ENCODE measurements around the gene CACNA1C.

CACNA1C gene

GRCh38 chr12:2035431-2036055 lies 17.2 kb upstream of the CACNA1C start:
- no peak for DNase-seq (ENCODE audit: low read depth)

DNA sequence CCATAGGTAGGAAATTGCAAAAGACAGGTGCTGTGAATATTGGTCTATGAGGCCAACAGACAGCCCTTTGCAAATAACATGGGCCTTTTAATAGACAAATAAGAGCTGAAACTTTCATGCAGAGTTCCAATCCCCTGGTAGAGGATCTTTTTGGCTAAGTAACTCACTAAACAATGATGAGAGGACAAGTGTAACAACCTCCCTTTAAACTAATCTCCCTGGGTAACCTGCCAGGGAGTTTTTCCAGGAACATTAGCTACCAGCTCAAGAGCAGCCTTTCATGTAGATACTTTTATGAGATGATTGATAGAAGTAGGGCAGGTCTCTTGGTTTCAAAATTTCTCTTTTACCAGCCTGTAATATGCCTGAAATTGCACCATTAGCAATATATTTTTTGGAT lies 13.8 kb upstream of the CACNA1C start:
- DNase-seq (ENCODE audit: low read depth): no peak

DNA sequence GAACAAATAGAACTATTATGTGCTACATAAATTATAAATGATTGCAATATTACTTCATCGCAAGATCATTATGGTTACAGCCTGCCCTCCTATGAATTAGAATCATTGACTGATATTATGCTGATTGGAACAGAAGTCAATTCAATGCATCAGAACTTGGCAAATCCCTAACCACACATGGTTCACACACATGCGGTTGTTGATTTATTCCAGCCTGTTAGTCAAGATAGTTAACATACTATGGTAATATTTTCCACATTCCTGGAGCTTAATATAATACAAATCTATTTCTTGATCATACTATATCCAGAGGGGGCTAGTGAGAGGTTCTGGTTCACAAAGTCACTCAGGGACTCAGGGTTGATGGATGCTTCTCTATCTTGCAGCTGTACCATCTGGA lies 9.7 kb upstream of the CACNA1C start:
- DNase-seq (ENCODE audit: low read depth): no peak

DNA sequence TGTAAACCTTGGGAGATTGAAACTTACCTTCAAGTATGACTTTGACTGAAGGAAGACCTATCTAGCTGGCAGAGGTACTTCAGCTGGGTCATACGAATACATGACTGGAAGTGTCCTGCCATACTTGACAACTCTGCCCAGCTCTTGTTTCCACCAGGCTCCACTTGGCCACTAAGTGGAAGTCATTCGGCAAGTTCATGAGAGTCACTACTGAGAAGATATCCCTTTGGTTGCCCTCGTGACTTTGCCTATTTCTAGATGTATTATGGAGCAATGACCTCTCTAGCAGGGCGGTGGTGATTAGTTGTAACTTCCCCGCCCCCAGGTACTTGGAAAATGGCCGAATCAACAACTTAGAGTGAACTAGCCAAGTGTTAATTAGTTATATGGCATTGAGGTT lies 8.6 kb upstream of the CACNA1C start:
- no peak for DNase-seq (ENCODE audit: low read depth)

DNA sequence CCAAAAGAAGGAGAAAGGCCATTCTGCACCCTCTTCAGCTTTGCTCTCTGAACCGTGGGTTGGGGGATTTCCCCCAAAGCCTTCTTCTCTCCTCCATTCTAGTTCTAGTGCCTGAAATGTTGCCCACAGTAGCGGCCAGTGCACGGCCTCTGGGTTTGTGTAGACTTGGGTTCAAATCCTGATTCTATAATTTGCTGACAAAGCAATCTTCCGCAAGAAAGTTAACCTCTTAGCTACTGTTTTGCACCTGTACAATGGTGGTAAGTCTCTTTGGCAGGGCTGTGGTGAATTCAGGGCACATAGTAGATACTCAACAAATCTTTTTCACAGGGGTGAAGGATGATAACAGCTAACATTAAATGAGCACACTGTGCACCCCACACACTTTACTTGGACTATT lies 5.8 kb upstream of the CACNA1C start:
- no peak for DNase-seq (ENCODE audit: low read depth)

- no peak for DNase-seq (ENCODE audit: low read depth)
Measured at GRCh38 chr12:2047752-2048151, 5.0 kb upstream of the CACNA1C start.

DNA sequence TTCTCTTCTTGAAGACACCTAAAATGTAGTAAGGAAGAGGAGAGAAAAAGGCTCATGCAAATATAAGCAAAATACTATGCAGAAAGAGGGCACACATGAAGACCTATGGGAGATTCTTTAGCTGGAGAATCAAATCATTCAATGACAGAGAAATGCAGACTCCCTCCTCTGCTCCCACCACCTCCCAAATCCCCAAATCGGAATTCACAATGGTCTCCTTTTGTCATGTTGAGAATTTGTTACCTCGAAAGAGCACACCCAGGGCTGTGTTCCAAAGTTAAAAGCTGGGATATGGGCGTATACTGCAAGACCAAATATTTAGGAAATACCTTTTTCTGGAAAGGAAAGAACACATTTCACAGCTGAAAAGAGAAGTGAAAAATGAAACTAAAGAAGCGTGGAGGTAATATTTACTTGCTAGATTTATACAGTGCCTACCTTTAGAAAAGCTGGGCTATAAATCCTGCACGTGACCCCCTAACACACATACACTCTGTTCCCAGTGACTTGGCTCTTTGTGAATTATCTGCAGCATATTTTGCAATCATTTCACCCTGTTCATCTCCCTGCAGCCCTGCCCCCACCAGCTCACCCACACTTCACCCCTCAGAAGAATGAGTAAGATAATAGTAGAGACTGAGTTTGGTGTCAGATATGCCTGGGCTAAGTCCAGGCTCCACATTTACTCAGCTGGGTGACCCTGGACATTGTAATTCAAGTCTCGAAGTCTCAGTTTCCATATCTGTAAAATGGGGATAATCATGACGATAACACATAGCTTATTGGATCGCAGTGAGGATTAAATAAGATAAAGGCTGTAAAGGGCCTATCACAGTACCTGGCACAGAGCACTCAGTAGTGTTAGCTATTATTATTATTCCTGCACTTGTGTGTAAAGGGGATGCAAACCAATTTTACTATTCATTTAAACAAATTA lies 2.9 kb upstream of the CACNA1C start:
- DNase-seq (ENCODE audit: low read depth): no peak

DNA sequence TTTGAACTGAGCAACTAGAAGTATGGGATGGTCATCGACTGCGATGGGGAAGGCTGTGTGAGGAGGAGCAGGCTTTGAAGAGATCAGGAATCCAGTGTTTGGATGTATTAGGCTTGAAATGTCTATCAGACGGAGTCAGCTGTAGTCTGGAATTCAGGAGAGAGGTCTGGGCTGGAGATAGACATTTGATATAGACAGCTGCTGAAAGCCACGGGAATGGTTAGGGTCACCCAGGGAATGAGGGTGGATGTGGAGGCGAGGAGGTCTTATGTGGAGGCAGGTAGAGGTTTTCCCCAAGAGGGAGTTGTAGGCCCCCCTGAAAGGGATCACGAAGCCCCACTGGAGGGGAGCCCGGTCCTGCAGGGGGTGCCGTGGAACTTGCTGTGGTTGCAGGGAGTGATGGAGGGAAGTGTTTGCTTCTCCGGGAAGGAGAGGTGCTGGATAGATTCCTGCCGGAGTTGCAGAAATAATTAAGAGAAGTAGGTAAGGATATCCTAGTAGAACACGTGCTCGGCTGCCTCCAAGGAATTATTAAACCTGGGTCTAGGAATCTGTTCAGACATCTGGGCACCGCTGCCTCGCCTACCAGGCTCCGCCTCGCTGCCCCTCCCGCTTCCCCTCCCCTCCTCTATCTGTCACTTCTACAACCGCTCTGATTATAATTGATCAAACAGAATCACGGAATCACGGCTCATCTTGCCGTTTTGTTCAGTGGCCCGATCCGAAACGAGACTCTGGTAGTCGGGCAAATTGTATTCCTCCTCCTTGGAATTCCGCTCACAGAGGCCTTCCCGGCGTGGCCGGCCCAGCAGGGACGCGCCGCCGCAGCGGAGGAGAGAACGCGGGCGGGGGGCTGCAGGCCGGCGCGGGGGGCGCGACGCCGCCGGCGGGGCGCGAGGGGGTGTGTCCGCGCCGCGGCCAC lies 826 bp upstream of the CACNA1C start:
- no peak for DNase-seq (ENCODE audit: low read depth)

- DNase-seq (ENCODE audit: low read depth): no peak
Measured at GRCh38 chr12:2053691-2054090, 904 bp downstream of the CACNA1C start.

GRCh38 chr12:2054091-2055018 lies 1.6 kb downstream of the CACNA1C start:
- no peak for DNase-seq (ENCODE audit: low read depth)

- DNase-seq (ENCODE audit: low read depth): no peak
Measured at GRCh38 chr12:2057041-2057794, 4.4 kb downstream of the CACNA1C start.

GRCh38 chr12:2057795-2058408 lies 5.1 kb downstream of the CACNA1C start:
- DNase-seq (ENCODE audit: low read depth): no peak

DNA sequence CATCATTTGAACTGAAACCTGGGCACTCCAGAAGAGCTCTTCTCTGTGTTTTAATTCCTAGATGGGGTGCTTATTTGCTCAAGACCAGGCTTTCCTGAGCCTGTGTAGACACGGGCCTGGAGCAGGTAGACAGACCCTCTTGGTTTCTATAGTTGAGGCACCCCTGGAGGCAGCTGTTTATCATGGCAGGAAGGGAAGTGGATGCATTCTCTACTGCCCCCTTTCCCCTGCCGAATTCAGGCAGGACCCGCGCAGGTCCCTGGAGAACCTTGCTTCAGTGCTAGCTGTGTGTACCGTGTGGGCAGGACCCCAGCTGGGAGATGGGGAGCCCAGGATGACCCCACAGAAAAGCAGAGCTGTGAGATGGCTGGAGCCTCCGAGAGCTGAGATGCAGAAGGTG lies 6.0 kb downstream of the CACNA1C start:
- no peak for DNase-seq (ENCODE audit: low read depth)

GRCh38 chr12:2061402-2061801 lies 8.6 kb downstream of the CACNA1C start:
- no peak for DNase-seq (ENCODE audit: low read depth)

DNA sequence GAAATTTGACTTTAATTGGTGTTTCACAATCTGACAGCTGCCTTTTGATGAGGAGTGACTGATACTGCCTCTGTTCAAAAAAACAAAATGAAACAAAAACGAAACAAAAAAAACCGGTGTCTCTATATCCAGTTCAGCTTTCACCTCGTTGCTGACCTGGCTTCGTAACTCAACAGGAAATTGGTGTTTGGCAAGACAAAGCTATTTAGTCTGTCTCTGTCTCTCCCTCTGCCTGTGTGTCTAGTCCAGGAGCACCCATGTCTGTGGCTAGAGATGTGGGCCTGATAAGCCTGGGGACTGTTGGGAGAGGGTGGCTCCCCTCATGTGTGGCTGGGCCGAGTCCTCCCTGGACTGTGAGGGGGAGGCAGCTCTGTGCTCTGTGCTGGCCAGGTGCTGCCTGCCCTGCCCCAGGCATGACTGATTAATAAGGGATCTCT lies 11.3 kb downstream of the CACNA1C start:
- no peak for DNase-seq (ENCODE audit: low read depth)

DNA sequence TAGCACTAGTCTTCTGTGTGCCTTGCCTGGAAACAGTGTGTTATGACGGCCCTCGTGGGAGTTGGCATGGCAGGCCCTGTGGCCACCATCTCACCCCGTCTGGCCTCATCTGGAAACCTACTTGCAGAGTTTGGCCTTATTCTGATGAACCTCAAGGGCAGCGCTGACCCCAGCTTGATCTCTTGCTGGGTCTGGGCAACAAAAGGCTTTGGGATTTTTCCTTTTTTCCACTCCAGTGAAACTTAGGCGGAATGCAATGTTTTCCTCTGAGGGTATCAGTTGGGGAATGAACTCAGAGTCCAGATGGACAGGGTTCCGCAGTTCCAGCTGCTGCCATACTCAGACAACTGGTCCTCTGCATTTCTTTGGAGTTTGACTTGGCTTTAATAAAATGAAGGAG lies 15.9 kb downstream of the CACNA1C start:
- no peak for DNase-seq (ENCODE audit: low read depth)

- DNase-seq (ENCODE audit: low read depth): no peak
Measured at GRCh38 chr12:2070440-2071045, 17.8 kb downstream of the CACNA1C start.

DNA sequence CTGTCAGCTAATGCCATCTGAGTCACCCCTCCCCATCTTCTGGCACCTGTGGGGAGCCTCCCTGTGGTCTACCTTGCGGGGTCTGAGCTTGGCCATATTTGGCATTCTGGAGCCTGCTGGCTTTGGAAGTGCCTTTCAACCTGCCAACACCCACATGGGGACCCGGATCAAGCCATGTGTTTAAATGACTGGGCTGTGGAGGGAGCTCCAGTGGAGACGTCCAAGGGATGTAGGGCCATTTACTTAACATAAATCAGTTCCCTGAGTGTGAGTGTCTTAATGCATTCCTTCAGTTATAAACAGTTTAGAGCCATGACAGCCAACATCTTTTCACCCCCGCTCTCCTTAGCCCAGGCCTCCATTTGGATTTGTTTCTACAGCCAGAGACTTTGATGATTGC lies 22.0 kb downstream of the CACNA1C start:
- no peak for DNase-seq (ENCODE audit: low read depth)

GRCh38 chr12:2075508-2076195 lies 22.9 kb downstream of the CACNA1C start:
- no peak for DNase-seq (ENCODE audit: low read depth)

All from stimulated activated CD8-positive, alpha-beta memory T cell treated with anti-CD3 and anti-CD28 coated beads, Interleukin-15, amount 100 ng/mL, for 24 hours (primary cell).